Subcutaneous abdominal adipose tissue (tissue), 5 donors: Measurements from ENCODE around the gene GMPR2.

Source experiments
- H3K27ac ChIP-seq: one replicate; pipeline ENCODE4 v1.7.0; 2013; ENCODE audit warnings: low read depth, mild to moderate bottlenecking, inconsistent platforms, low read length, moderate library complexity
- H3K27me3 ChIP-seq, 5 donors: one replicate each; pipeline ENCODE4 v1.7.0; 2013; ENCODE audit warnings: low read length in 5 of 5, inconsistent platforms in 1 of 5; ENCODE audit not compliant: control insufficient read depth in 5 of 5, insufficient read depth in 4 of 5
- H3K36me3 ChIP-seq, 5 donors: one replicate each; pipeline ENCODE4 v1.7.0; 2013; ENCODE audit warnings: low read length in 5 of 5; ENCODE audit not compliant: control insufficient read depth in 5 of 5, insufficient read depth in 5 of 5
- H3K4me1 ChIP-seq, 5 donors: one replicate each; pipeline ENCODE4 v1.7.0; 2013; ENCODE audit warnings: low read length in 5 of 5, mild to moderate bottlenecking in 3 of 5, moderate library complexity in 1 of 5; ENCODE audit not compliant: control insufficient read depth in 5 of 5, insufficient read depth in 5 of 5
- H3K4me3 ChIP-seq, 5 donors: one replicate each; pipeline ENCODE4 v1.7.0; 2013; ENCODE audit warnings: low read length in 5 of 5, low read depth in 1 of 5
- H3K9ac ChIP-seq, 5 donors: one replicate each; pipeline ENCODE4 v1.7.0; 2013; ENCODE audit warnings: low read length in 5 of 5, mild to moderate bottlenecking in 4 of 5, moderate library complexity in 3 of 5
- H3K9me3 ChIP-seq, 5 donors: one replicate each; pipeline ENCODE4 v1.7.0; 2013; ENCODE audit warnings: low read length in 5 of 5; ENCODE audit not compliant: control insufficient read depth in 5 of 5
- donor health status: healthy.
- donor health status: healthy.
- donor health status: healthy.
- donor health status: healthy.
- donor health status: healthy.

The GMPR2 gene

DNA sequence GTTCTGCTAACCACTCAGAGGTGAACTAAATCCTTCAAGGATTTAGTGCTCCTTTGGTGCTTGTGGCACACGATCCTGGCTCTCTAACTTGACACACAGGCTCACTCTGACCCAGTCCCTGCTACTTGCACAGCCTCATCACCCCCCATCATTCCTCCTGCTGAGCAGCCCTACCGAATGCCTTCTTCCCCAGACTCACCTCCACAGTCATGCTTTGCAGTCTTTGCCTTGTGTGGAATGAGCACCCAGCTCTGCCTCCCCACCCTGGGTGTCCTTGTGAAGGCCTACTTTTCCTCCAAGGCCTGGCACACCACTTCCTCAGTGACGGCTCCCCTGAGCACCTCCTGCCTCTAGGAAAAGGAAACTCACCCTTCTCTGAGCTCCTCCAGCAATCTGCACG is 17.6 kb downstream of the GMPR2 start:
- H3K27ac ChIP-seq: no peak overlapping the region
- H3K27me3 ChIP-seq: no peaks in the 10 kb centered on the region
- H3K4me1 ChIP-seq: peaks cover 0 to 14% (median 7%) of the 10 kb centered on the region in 5 donors
- no peak overlapping the region for H3K9ac ChIP-seq
- H3K9me3 ChIP-seq: no peaks in the 10 kb centered on the region
- H3K36me3 ChIP-seq: peaks cover 0 to 23% (median 6%) of the 10 kb centered on the region in 5 donors
- H3K4me3 ChIP-seq: no peak overlapping the region

DNA sequence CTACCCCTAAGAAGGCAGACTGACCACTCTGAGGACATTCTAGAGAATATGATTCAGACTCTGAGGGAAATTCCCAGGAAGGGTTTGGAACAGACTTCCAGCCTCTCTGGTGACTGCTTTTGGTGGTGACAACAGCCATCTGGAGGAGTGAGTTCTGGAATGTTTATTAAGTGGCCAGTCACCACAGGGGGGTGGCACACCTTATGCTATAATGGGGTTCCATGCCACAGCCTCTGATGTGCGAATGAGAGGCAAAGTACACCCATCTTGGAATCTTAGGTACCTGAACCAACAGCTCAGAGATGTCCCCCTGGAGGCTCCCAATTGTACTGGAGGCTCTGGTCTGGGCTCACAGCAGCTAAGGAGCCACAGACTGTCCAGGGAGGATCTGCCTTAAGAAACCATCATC is 19.2 kb downstream of the GMPR2 start:
- Histone ChIP-seq H3K9ac (peak overlapping the region in 2 of 5 donors; percentile 7 to 45), H3K9me3 (no peaks in the 10 kb centered on the region), H3K27me3 (no peaks in the 10 kb centered on the region), H3K4me3 (no peak overlapping the region), H3K36me3 (peaks cover 0 to 26% (median 6%) of the 10 kb centered on the region in 5 donors), H3K27ac (no peak overlapping the region), H3K4me1 (peaks cover 1 to 29% (median 22%) of the 10 kb centered on the region in 5 donors)

DNA sequence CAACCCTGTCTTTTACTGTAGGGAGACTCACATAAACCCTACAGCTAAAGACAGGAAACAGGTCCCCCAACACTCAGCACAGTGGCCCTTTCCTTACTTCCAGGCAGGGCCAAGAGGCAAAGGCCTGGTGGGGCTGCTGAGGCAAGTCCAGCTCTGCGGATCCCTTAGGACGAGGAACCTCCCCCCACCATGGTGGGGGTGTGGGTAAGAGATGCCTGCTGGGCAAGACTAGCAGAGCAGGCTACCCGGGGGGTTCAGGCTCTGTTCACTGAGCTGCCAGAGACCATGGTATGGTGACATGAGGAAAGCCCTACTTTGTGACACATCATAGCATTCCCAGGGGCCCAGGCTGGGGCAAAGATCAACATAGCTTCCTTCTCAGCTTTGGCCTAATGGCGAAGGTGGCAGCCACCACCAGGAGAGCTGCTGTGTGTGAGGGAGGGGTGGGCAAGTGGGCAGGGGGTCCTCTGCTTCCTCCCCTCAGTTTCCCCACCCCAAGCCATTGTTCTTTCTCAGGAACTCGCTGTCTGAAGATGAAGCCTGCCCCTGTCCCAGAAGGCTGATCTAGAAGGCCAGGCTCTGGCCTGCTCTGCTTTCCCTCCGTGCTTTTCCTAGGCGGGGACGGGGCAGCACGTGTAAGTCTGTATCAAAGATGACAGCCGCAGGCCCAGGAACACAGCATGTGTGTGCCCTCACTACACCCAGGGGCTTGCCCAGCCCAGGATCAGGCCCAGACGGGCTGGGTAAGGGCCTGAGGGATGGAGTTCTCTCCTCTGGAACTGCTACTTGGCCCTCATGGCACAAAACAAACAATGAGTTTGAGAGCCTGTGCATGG is 19.8 kb downstream of the GMPR2 start:
- Histone ChIP-seq H3K9ac (peak overlapping the region in 2 of 5 donors; percentile 7 to 45), H3K4me3 (no peak overlapping the region), H3K4me1 (peaks cover 1 to 35% (median 26%) of the 10 kb centered on the region in 5 donors), H3K36me3 (peaks cover 0 to 26% (median 6%) of the 10 kb centered on the region in 5 donors), H3K27ac (no peak overlapping the region), H3K27me3 (no peaks in the 10 kb centered on the region), H3K9me3 (no peaks in the 10 kb centered on the region)

DNA sequence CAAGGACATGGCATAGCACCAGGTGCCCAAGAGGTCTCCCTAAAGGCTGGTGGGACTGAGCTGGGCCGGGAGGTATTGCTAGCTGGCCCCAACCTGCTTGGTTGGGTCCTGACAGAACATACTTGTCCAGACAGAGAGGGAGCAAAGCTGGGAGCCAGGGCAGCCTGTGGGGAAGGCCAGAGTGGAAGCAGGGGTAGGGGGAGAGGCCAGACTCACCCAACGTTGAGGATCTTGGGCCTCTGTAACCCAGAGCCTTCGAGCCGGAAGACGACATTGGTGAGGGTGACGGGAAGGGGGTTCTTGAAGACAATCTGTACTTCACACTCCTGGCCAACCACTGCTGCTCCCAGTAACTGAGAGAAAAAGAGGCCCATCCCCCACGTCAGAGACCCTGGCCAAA is 21.2 kb downstream of the GMPR2 start:
- peaks cover 0 to 25% (median 6%) of the 10 kb centered on the region in 5 donors for H3K36me3 ChIP-seq
- H3K4me1 ChIP-seq: peaks cover 1 to 41% (median 31%) of the 10 kb centered on the region in 5 donors
- no peaks in the 10 kb centered on the region for H3K27me3 ChIP-seq
- H3K27ac ChIP-seq: no peak overlapping the region
- H3K9ac ChIP-seq: peak overlapping the region in 1 of 5 donors; percentile 21
- H3K9me3 ChIP-seq: no peaks in the 10 kb centered on the region
- no peak overlapping the region for H3K4me3 ChIP-seq

DNA sequence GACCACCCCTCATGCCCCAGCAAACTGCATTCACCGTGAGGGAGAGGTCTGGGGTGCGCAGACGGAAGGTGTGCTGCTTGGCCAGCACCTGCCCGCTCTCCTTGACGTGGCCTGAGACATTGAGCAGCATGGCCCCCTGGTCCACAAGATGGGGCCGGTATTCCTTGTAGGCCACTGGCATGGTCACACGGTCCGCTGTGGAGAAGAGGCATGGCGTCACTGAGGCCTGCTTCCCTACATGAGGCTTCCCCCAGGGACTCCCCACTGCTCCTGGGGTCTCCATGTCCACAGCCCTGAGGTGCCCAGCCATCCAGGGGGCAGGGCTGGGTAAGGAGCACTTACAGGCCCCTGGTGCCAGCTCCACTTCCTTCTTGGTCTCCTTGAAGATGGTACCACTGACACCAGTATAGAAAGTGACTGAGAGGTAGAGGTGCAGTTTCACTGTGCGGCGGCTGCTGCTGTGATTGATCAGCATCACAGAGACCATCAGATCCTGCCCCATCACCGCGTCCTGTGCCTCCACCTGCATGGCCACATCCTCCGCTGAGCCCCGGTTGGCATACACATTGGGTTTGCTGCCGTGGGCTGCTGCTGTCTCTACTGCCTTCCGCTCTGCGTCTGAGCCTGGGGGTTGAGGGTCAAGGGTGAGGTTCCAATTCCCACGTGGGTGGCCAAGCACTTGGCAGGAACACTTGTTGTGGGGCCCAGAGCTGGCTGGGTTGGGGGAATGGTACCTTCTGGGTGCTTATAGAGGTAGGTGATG is 22.1 kb downstream of the GMPR2 start:
- Histone ChIP-seq H3K9ac (no peak overlapping the region), H3K4me1 (peaks cover 1 to 48% (median 37%) of the 10 kb centered on the region in 5 donors), H3K4me3 (no peak overlapping the region), H3K36me3 (peaks cover 0 to 21% (median 6%) of the 10 kb centered on the region in 5 donors), H3K27me3 (no peaks in the 10 kb centered on the region), H3K9me3 (no peaks in the 10 kb centered on the region), H3K27ac (no peak overlapping the region)

DNA sequence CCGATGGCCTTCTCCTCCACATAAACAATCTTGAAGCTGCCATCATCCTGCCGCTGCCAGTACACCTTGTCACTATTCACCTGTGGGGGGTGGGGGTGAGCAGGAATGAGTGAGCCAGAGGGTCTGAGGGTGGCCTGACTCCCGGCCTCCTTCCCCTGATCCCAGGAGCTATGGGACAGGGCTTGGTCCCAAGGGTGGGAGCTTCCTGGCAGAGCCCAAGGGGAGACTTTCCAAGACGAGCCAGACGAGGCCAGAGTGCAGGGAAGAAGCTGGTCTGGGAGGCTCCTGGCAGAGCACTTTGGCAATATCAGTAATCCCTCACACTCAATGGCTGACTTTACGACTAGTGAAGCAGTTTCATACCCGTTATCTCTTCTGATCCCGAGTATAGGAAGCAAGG is 22.7 kb downstream of the GMPR2 start:
- Histone ChIP-seq H3K4me1 (peaks cover 1 to 48% (median 37%) of the 10 kb centered on the region in 5 donors), H3K9ac (no peak overlapping the region), H3K36me3 (peaks cover 0 to 21% (median 9%) of the 10 kb centered on the region in 5 donors), H3K27ac (no peak overlapping the region), H3K9me3 (no peaks in the 10 kb centered on the region), H3K27me3 (no peaks in the 10 kb centered on the region), H3K4me3 (no peak overlapping the region)

DNA sequence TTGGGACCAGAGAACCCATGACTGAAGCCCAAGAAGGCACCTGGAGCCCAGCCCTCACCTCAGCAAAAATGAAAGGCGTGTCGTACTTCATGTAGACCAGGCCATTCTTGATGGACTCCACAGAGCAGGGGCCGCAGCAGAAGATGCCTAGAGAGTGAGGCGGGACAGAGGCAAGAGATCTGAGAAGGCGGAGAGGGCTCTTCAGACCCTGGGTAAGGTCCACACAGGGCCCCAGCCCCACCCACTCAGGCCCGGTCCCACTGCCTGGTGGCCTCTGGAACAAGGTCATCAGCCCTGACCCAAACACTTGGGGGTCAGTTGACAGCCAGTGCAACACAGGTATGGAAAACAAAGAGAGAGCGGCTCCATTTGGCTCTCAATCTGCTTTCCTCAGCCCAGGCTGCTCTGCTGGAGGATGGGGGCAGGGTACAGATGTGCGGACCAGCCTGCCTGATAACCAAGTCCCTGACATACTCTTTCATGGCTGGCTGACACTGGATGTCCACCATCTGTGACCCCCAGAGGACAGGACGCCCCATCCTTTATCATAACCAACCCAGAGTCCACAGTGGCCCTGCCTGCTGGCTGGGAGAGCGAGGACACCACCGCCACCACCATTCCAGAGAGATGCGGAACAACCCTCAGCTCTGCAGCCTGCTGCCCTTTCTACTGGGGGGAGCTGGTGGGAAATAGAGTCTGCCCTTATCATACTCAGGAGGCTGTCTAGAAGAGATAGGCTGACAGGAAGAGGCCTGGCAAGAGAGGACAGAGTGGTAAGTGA is 23.4 kb downstream of the GMPR2 start:
- Histone ChIP-seq H3K36me3 (peaks cover 0 to 23% (median 9%) of the 10 kb centered on the region in 5 donors), H3K4me3 (no peak overlapping the region), H3K9ac (no peak overlapping the region), H3K27me3 (no peaks in the 10 kb centered on the region), H3K9me3 (no peaks in the 10 kb centered on the region), H3K27ac (no peak overlapping the region), H3K4me1 (peaks cover 1 to 48% (median 37%) of the 10 kb centered on the region in 5 donors)

DNA sequence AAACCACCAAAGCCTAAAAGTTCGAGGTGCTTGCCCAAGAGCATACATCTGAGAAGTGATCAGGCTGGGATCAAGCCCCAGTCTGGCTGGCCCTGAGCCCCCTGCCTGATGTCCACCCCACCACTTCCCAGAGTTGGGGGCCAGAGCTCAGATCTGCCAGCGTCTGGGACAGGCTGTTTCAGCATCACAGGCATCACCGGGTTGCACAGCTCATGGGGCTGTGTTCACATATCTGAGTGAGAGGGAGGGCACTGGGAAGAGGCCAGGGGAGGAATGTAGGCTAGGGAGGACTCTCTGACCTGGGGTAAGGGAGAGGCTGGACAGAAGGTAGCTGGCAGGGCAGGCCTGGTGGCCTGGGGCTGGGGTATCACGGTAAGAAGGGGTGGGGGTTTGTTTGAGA is 24.2 kb downstream of the GMPR2 start:
- Histone ChIP-seq H3K9me3 (no peaks in the 10 kb centered on the region), H3K4me1 (peaks cover 1 to 48% (median 37%) of the 10 kb centered on the region in 5 donors), H3K9ac (no peak overlapping the region), H3K27me3 (no peaks in the 10 kb centered on the region), H3K27ac (no peak overlapping the region), H3K36me3 (peaks cover 0 to 28% (median 9%) of the 10 kb centered on the region in 5 donors), H3K4me3 (no peak overlapping the region)

DNA sequence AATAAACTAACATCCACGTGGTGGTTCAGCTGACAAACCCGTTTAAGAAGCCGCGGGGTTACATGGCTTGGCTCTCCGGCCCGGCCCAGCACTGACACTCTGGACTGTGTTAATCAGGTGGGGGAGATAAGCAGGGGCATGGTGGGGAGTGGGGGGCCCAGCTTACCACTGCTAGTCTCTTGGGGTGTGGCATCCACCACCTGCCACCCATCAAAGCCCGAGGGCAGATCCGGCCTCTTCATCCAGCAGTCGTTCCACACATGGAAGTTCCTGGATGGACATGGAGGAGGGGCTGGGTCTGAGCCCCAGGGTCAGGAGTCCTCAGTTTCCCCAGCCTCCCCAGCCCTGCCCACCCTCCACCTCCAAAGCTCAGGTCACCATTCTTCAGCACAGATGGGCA is 25.4 kb downstream of the GMPR2 start:
- Histone ChIP-seq H3K27me3 (no peaks in the 10 kb centered on the region), H3K4me3 (no peak overlapping the region), H3K9me3 (no peaks in the 10 kb centered on the region), H3K36me3 (peaks cover 0 to 28% (median 9%) of the 10 kb centered on the region in 5 donors), H3K9ac (no peak overlapping the region), H3K27ac (no peak overlapping the region), H3K4me1 (peaks cover 1 to 42% (median 37%) of the 10 kb centered on the region in 5 donors)
